Right kidney (tissue), 1 donor: ENCODE results near the gene CAMK2N1.
"Not testable (repeated sequence)": the region's sequence is repeated elsewhere in the genome, so short reads cannot be mapped to it uniquely, and the experiment has no call there.

Experiments used
- DNase-seq: peaks from one replicate; pipeline ENCODE4 v3.0.0-alpha.2; 2016

CAMK2N1 gene

GRCh38 chr1:20498116-20498515 lies 12.1 kb upstream of the CAMK2N1 start:
- no peak for DNase-seq

- no peak for DNase-seq
Measured at GRCh38 chr1:20497506-20497905, 11.5 kb upstream of the CAMK2N1 start.

GRCh38 chr1:20496725-20497383 lies 10.8 kb upstream of the CAMK2N1 start:
- not testable (repeated sequence) for DNase-seq

- DNase-seq: no peak
Measured at GRCh38 chr1:20496241-20496661, 10.2 kb upstream of the CAMK2N1 start.

GRCh38 chr1:20495661-20496060 lies 9.7 kb upstream of the CAMK2N1 start:
- DNase-seq: no peak

- DNase-seq: no peak
Measured at GRCh38 chr1:20494609-20495311, 8.8 kb upstream of the CAMK2N1 start.

GRCh38 chr1:20493839-20494608 lies 8.0 kb upstream of the CAMK2N1 start:
- DNase-seq: peak; percentile 81

- no peak for DNase-seq
Measured at GRCh38 chr1:20493309-20493708, 7.3 kb upstream of the CAMK2N1 start.

GRCh38 chr1:20492751-20493150 lies 6.7 kb upstream of the CAMK2N1 start:
- DNase-seq: no peak

- DNase-seq: no peak
Measured at GRCh38 chr1:20491866-20492265, 5.9 kb upstream of the CAMK2N1 start.

GRCh38 chr1:20491178-20491577 lies 5.2 kb upstream of the CAMK2N1 start:
- no peak for DNase-seq

GRCh38 chr1:20487236-20487590 lies 1.2 kb upstream of the CAMK2N1 start:
- DNase-seq: no peak

- peak; percentile 87 for DNase-seq
Measured at GRCh38 chr1:20486457-20487235, 636 bp upstream of the CAMK2N1 start.

- DNase-seq: peak; percentile 71
Measured at GRCh38 chr1:20484519-20485462, 1.2 kb downstream of the CAMK2N1 start.

GRCh38 chr1:20483833-20484518 lies 2.0 kb downstream of the CAMK2N1 start:
- peak; percentile 83 for DNase-seq

GRCh38 chr1:20483098-20483832 lies 2.7 kb downstream of the CAMK2N1 start:
- no peak for DNase-seq

- no peak for DNase-seq
Measured at GRCh38 chr1:20481643-20482498, 4.1 kb downstream of the CAMK2N1 start.

- DNase-seq: no peak
Measured at GRCh38 chr1:20480951-20481617, 4.9 kb downstream of the CAMK2N1 start.
